ENCODE results near the gene CPA2.
A peak's percentile ranks its signal among the peaks of the same experiment; 100 is the strongest.

DNA sequence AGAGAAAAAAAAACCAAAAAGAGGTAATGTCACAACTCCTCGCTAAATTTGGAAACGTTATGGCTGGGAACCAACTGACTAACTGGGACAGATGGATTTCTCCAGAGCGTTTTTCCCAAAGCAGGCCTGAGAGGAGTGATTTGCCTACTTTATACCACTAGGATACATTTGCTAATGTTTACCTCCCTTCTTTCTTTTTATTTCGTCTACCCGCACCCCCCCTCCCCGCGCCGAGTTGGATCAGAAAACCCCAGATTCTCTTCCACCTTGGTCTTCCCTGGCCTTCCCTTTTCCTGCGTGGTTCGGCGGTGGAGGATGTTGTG is 7.2 kb downstream of the CPA2 start:
- TF ChIP-seq, protein P1, sequence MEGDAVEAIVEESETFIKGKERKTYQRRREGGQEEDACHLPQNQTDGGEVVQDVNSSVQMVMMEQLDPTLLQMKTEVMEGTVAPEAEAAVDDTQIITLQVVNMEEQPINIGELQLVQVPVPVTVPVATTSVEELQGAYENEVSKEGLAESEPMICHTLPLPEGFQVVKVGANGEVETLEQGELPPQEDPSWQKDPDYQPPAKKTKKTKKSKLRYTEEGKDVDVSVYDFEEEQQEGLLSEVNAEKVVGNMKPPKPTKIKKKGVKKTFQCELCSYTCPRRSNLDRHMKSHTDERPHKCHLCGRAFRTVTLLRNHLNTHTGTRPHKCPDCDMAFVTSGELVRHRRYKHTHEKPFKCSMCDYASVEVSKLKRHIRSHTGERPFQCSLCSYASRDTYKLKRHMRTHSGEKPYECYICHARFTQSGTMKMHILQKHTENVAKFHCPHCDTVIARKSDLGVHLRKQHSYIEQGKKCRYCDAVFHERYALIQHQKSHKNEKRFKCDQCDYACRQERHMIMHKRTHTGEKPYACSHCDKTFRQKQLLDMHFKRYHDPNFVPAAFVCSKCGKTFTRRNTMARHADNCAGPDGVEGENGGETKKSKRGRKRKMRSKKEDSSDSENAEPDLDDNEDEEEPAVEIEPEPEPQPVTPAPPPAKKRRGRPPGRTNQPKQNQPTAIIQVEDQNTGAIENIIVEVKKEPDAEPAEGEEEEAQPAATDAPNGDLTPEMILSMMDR (conservative IDR thresholded peaks at IDR 0.05 in 1 of 2, IDR thresholded peaks at IDR 0.05 in 1 of 2; ENCODE audit: low read depth in 1 of 2, low read length in 2 of 2): peak; percentile 15 to 27
- TF ChIP-seq EZH2 (IDR thresholded peaks at IDR 0.05; ENCODE audit: low read length, missing control alignments): no peak
